ENCODE data around the gene NUMB.

DNA sequence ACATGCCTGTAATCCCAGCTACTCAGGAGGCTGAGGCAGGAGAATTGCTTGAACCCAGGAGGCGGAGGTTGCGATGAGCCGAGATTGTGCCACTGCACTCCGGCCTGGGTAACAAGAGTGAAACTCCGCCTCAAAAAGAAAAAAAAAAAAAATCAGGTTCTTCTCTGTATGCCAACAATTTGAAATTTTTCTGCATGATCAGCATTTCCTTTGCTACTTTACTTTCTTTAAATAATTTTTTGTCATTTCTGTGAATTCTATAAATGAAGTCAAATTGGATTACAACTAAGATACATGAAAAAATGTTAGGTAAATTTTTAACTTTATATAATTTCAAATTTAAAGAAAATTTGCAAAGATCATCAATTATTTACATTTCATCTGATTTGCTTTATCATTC, 87.8 kb downstream of the NUMB start:
- TF ChIP-seq GATA2 (IDR thresholded peaks at IDR 0.05; ENCODE audit: low read depth, low read length) = no peak
- TF ChIP-seq GATA3 (IDR thresholded peaks at IDR 0.05; ENCODE audit: low read depth, low read length) = no peak
